KOPT-K1 (cell line): ENCODE data around the gene TRAP1.
"Not testable (repeated sequence)": the region's sequence is repeated elsewhere in the genome, so short reads cannot be mapped to it uniquely, and the experiment has no call there.

Source experiments
- H3K27ac ChIP-seq: fragments of 200-600 bp; sonication (generic); 2 replicates; pipeline ENCODE4 v1.5.1; 2016; ENCODE audit warnings: antibody characterized with exemption, mild to moderate bottlenecking, low read depth, low read length; ENCODE audit not compliant: poor library complexity, severe bottlenecking
- H3K36me3 ChIP-seq: fragments of 200-600 bp; sonication (generic); 2 replicates; pipeline ENCODE4 v1.5.1; 2017; ENCODE audit warnings: antibody characterized with exemption, mild to moderate bottlenecking, low read length, moderate library complexity; ENCODE audit not compliant: insufficient read depth
- H3K9me3 ChIP-seq: fragments of 200-600 bp; sonication (generic); 2 replicates; pipeline ENCODE4 v1.5.1; 2017; ENCODE audit warnings: antibody characterized with exemption, low read length, mild to moderate bottlenecking; ENCODE audit not compliant: insufficient read depth, poor library complexity, severe bottlenecking

TRAP1 gene

DNA sequence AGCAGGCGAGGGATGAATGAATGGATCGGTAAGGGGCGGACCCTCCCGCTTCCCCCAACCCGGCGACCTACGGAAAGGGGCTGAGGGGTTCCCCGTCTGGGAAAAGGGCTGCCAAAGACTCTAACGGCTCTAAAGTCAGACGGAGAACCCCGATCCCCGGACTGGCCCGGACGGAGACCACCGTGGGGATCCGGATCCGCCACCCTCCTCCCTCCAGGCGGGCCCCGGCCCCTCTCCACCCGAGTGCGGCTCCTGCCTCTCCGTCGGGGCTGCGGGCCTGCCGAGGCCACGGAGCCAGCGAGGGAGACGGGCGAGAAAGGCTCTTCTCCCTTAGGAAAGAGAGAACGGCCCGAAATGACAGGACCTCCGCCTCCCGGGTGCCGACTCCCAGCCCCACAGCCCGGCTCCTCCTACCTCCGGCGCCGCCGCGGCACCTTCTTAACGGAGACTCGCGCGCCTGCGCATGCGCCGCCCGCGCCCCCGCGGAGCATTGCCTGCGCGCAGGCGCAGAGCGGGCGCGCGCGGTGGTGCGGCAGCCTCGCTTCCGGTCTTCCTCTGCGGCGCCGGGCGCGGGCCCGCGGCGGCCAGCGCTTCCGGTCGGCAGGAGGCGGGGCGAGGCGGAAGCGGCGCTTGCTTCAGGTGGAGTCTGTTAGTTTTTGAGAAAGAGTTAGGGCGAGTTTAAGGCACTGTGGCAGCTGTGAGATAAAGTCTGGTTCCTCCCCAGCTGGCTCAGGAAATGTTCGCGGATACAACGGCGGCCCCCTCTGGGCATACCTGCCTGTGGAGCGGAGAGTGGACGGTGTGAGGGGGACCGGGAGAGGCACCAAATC is 106.0 kb downstream of the TRAP1 start, which contains the start of gene SLX4:
Gene SLX4, minus strand, starts transcription at position 461 of the 830 bp plus-strand sequence. CDS start 2,642 bp downstream, outside the sequence.
- Histone ChIP-seq H3K36me3 (peaks cover 29% of the 10 kb centered on the region), H3K9me3 (no peaks in the 10 kb centered on the region), H3K27ac (peak within 1 kb of the TSS; percentile 93)

GRCh38 chr16:3610698-3611145 is 106.6 kb downstream of the TRAP1 start:
- Histone ChIP-seq H3K27ac (peak overlapping the region; percentile 93), H3K36me3 (peaks cover 34% of the 10 kb centered on the region)

GRCh38 chr16:3609895-3610697 is 107.2 kb downstream of the TRAP1 start:
- Histone ChIP-seq H3K36me3 (peaks cover 32% of the 10 kb centered on the region), H3K9me3 (no peaks in the 10 kb centered on the region), H3K27ac (peak overlapping the region; percentile 93)

More at GRCh38 chr16:3610698-3611145, 106.6 kb downstream of the TRAP1 start:
- no peaks in the 10 kb centered on the region for H3K9me3 ChIP-seq

- H3K9me3 ChIP-seq, H3K27ac ChIP-seq: not testable (repeated sequence)
- peaks cover 28% of the 10 kb centered on the region; the same call in 1 of the 2 replicates for H3K36me3 ChIP-seq
These were observed 108.3 kb downstream of the TRAP1 start for GRCh38 chr16:3608976-3609375.

- Histone ChIP-seq H3K27ac (no peak overlapping the region), H3K36me3 (peaks cover 37% of the 10 kb centered on the region; the same call in 1 of the 2 replicates), H3K9me3 (no peaks in the 10 kb centered on the region)
These were observed 109.3 kb downstream of the TRAP1 start for GRCh38 chr16:3608069-3608468.
